Measurements from ENCODE around the gene TUT1. TPM values are rescaled to one million over a fixed set of nuclear protein-coding genes. Genes with fewer than 3 reads are reported as not detected.

Gene TUT1
- total and polyA plus RNA-seq, 2 of the 4 experiments (the other 2 are of a cell fraction), result 4.3 to 10.1 TPM

- dilution Hi-C loops (cut with HindIII; ENCODE audit: low sequenced_read_pairs, unreplicated experiment) (no loop called here), intact Hi-C loops (cut with micrococcal nuclease) (loop anchor here (10.0 kb wide), 1 partner anchor 96 kb away; no protein-coding TSS in a partner anchor), in situ Hi-C loops (cut with MboI; ENCODE audit: low sequenced_read_pairs) (no loop called here)
- POLR2A ChIA-PET (ENCODE audit: unreplicated experiment), result no interaction called here
- Histone ChIP-seq H4K8ac (ENCODE audit: low read depth in 2 of 2, low read length in 2 of 2) (peak overlapping the region; percentile 9 to 55; a peak in 3 of 4 replicates), H4K5ac (ENCODE audit: low read depth, low read length) (0 out of 2 replicates have a peak overlapping the region, but pooled peaks have one; percentile 26), H2AK9ac (replicated peaks; ENCODE audit: low read depth, low read length, poor library complexity) (peak overlapping the region; percentile 91), H2AFZ (replicated peaks; ENCODE audit: low read length, poor library complexity) (peak overlapping the region; percentile 40), H3K18ac (ENCODE audit: low read depth, low read length) (no peak overlapping the region), H3K27ac (ENCODE audit: insufficient read depth, low read length) (peak overlapping the region; percentile 76; the same call in 1 of the 2 replicates), H4K20me1 (ENCODE audit: insufficient read depth, low read length) (peaks cover 17% of the 10 kb centered on the region; the same call in 1 of the 2 replicates), H3K27me3 (ENCODE audit: control insufficient read depth, insufficient read depth, low read length) (no peaks in the 10 kb centered on the region), H3K9ac (ENCODE audit: low read depth, low read length) (peak overlapping the region; percentile 90; the same call in 1 of the 2 replicates), H3K36me3 (ENCODE audit: control insufficient read depth, insufficient read depth, low read length) (peaks cover 46% of the 10 kb centered on the region), H3K9me3 (ENCODE audit: control insufficient read depth, insufficient read depth, low read length) (no peaks in the 10 kb centered on the region), H2BK15ac (ENCODE audit: low read depth, low read length) (no peak overlapping the region), H3K4me2 (ENCODE audit: low read depth, low read length) (peak overlapping the region; percentile 91), H3K4ac (ENCODE audit: low read depth, low read length) (peak overlapping the region; percentile 80), H3K9me1 (ENCODE audit: insufficient read depth, low read length) (peaks cover 5% of the 10 kb centered on the region), H3K14ac (replicated peaks; ENCODE audit: low read depth, low read length) (peak overlapping the region; percentile 80), H4K91ac (ENCODE audit: insufficient read depth, low read depth, low read length) (peak overlapping the region; percentile 38), H3K4me1 (ENCODE audit: control insufficient read depth, insufficient read depth, low read length) (peaks cover 7% of the 10 kb centered on the region), H3K56ac (ENCODE audit: extremely low read depth, insufficient read depth, low read length) (no peak overlapping the region), H2AK5ac (ENCODE audit: low read depth, low read length) (peak overlapping the region; percentile 54), H3K23ac (ENCODE audit: low read depth, low read length) (peak overlapping the region; percentile 91), H3K4me3 (ENCODE audit: insufficient read depth, low read depth, low read length) (no peak overlapping the region; the same call in 1 of the 2 replicates), H2BK20ac (ENCODE audit: low read depth, low read length) (no peak overlapping the region), H2BK5ac (ENCODE audit: low read depth, low read length, poor library complexity, severe bottlenecking) (peak overlapping the region; percentile 78), H2BK120ac (ENCODE audit: low read depth, low read length) (no peak overlapping the region), H3K79me1 (ENCODE audit: low read depth in 1 of 2, low read length in 2 of 2) (peaks cover 15 to 49% of the 10 kb centered on the region in 2 experiments)
- DNase-seq, result peak; percentile 99
- TF ChIP-seq CEBPB (IDR thresholded peaks at IDR 0.05; ENCODE audit: low read depth, low read length), result peak; percentile 47; the same call in 1 of the 2 replicates
- peak; percentile 27; the same call in 1 of the 2 replicates for TF ChIP-seq USF2 (IDR thresholded peaks at IDR 0.05; ENCODE audit: low read depth, low read length)
- TF ChIP-seq RAD21 (IDR thresholded peaks at IDR 0.05; ENCODE audit: low read length), result no peak
- TF ChIP-seq MAZ (IDR thresholded peaks at IDR 0.05; ENCODE audit: borderline replicate concordance, low read depth, low read length), result peak; percentile 79; the same call in 1 of the 2 replicates
- TF ChIP-seq MXI1 (IDR thresholded peaks at IDR 0.05; ENCODE audit: borderline replicate concordance, low read depth, low read length), result peak; percentile 54; the same call in 1 of the 2 replicates
- TF ChIP-seq MAFK (IDR thresholded peaks at IDR 0.05; ENCODE audit: low read depth, low read length), result no peak; the same call in 1 of the 2 replicates
- TF ChIP-seq CHD1 (IDR thresholded peaks at IDR 0.05; ENCODE audit: low read depth, low read length), result no peak
- 100% methylated on average over 2 of the region's 7 CpGs; no CpG with 5 or more reads in 1 of the 2 experiments for WGBS, 2 experiments (ENCODE audit: extremely low coverage in 2 of 2, insufficient read length in 1 of 2)
- CTCF ChIA-PET, result interaction anchor here (0.8 to 0.9 kb wide), 2 partner anchors 13 to 282 kb away, joined by 4 read pairs; partner anchors contain the start of genes EML3 and SLC3A2
- no TSS peak for BruUV-seq (replicated peaks)
- ATAC-seq (ENCODE audit: low read depth), result peak; percentile 73
Measured at GRCh38 chr11:62599069-62599696, 7.9 kb upstream of the TUT1 start.
